Neutrophil (primary cell): ENCODE data around the gene GNAI3.

Experiments
- H3K27ac ChIP-seq: fragments of 200-600 bp; sonication (generic); 2 replicates; pipeline ENCODE4 v1.5.1; 2016; ENCODE audit warnings: mild to moderate bottlenecking, moderate library complexity
- H3K27me3 ChIP-seq: fragments of 200-600 bp; sonication (generic); 2 replicates; pipeline ENCODE4 v1.6.0; 2016; ENCODE audit warnings: mild to moderate bottlenecking
- H3K36me3 ChIP-seq: fragments of 200-600 bp; sonication (generic); 2 replicates; pipeline ENCODE4 v1.5.1; 2017
- H3K4me1 ChIP-seq, 2 experiments: fragments of 200-600 bp in 1 of 2; sonication (generic) in 1 of 2; 1 replicate in 1 of 2; 2 replicates in 1 of 2; pipeline versions ENCODE4 v1.5.1 to v1.6.1; 2013 to 2016; ENCODE audit warnings: low read depth in 1 of 2, low read length in 1 of 2, mild to moderate bottlenecking in 1 of 2, moderate library complexity in 1 of 2; ENCODE audit not compliant: control insufficient read depth in 1 of 2, insufficient read depth in 1 of 2
- H3K4me3 ChIP-seq, 2 experiments: fragments of 200-600 bp in 1 of 2; sonication (generic) in 1 of 2; 1 replicate in 1 of 2; 2 replicates in 1 of 2; pipeline ENCODE4 v1.5.1; 2013 to 2016; ENCODE audit warnings: low read depth in 1 of 2, low read length in 1 of 2, mild to moderate bottlenecking in 1 of 2, moderate library complexity in 1 of 2
- H3K9me3 ChIP-seq: fragments of 200-600 bp; sonication (generic); 2 replicates; pipeline ENCODE4 v1.5.1; 2016
- TF ChIP-seq, protein P1 (sequence below): fragments of 200-600 bp; sonication (generic); IDR thresholded peaks from 2 replicates; pipeline ENCODE4 v1.5.1; 2016; ENCODE audit warnings: antibody characterized with exemption

The GNAI3 gene

GRCh38 chr1:109579491-109579890 is 31.1 kb downstream of the GNAI3 start:
- peak overlapping the region; percentile 13 for H3K27ac ChIP-seq
- TF ChIP-seq, protein P1, sequence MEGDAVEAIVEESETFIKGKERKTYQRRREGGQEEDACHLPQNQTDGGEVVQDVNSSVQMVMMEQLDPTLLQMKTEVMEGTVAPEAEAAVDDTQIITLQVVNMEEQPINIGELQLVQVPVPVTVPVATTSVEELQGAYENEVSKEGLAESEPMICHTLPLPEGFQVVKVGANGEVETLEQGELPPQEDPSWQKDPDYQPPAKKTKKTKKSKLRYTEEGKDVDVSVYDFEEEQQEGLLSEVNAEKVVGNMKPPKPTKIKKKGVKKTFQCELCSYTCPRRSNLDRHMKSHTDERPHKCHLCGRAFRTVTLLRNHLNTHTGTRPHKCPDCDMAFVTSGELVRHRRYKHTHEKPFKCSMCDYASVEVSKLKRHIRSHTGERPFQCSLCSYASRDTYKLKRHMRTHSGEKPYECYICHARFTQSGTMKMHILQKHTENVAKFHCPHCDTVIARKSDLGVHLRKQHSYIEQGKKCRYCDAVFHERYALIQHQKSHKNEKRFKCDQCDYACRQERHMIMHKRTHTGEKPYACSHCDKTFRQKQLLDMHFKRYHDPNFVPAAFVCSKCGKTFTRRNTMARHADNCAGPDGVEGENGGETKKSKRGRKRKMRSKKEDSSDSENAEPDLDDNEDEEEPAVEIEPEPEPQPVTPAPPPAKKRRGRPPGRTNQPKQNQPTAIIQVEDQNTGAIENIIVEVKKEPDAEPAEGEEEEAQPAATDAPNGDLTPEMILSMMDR, result no peak
- H3K27me3 ChIP-seq, result no peaks in the 10 kb centered on the region
- no peaks in the 10 kb centered on the region for H3K9me3 ChIP-seq
- H3K4me1 ChIP-seq, result peaks cover 15 to 17% of the 10 kb centered on the region in 2 experiments
- no peak overlapping the region for H3K4me3 ChIP-seq
- H3K36me3 ChIP-seq, result peaks cover 72% of the 10 kb centered on the region

DNA sequence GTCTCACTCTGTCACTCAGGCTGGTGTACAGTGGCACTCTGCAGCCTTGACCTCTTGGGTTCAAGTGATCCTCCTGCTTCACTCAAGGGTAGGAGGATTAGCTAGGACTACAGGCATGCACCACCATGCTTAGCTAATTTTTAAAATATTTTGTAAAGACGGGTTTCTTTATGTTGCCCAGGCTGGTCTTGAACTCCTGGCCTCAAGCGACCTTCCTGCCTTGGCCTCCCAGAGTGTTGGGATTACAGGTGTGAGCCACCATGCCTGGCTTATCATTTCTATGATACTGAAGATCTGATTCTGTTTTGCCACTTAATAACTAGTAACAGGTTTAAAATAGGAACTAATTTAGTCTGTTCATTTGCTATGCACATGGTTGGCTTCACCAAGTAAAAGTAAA is 33.6 kb downstream of the GNAI3 start:
- TF ChIP-seq, protein P1, result no peak
- H3K4me1 ChIP-seq, result peaks cover 29% of the 10 kb centered on the region in 2 experiments
- H3K36me3 ChIP-seq, result peaks cover 90% of the 10 kb centered on the region
- no peaks in the 10 kb centered on the region for H3K9me3 ChIP-seq
- H3K27ac ChIP-seq, result peak overlapping the region; percentile 15
- H3K27me3 ChIP-seq, result no peaks in the 10 kb centered on the region
- H3K4me3 ChIP-seq, result no peak overlapping the region

GRCh38 chr1:109584766-109585165 is 36.4 kb downstream of the GNAI3 start:
- Histone ChIP-seq H3K4me3 (no peak overlapping the region), H3K27me3 (no peaks in the 10 kb centered on the region), H3K9me3 (no peaks in the 10 kb centered on the region), H3K4me1 (peaks cover 41 to 46% of the 10 kb centered on the region in 2 experiments), H3K36me3 (peaks cover 97% of the 10 kb centered on the region), H3K27ac (peak overlapping the region; percentile 73)
- TF ChIP-seq, protein P1, result no peak

GRCh38 chr1:109586055-109586454 is 37.6 kb downstream of the GNAI3 start:
- Histone ChIP-seq H3K27me3 (no peaks in the 10 kb centered on the region), H3K4me1 (peaks cover 44 to 59% of the 10 kb centered on the region in 2 experiments), H3K27ac (peak overlapping the region; percentile 73), H3K4me3 (no peak overlapping the region), H3K36me3 (peaks cover 94% of the 10 kb centered on the region), H3K9me3 (no peaks in the 10 kb centered on the region)
- TF ChIP-seq, protein P1, result no peak

GRCh38 chr1:109589177-109589576 is 40.8 kb downstream of the GNAI3 start:
- TF ChIP-seq, protein P1, result no peak
- H3K9me3 ChIP-seq, result no peaks in the 10 kb centered on the region
- no peaks in the 10 kb centered on the region for H3K27me3 ChIP-seq
- H3K36me3 ChIP-seq, result peaks cover 93% of the 10 kb centered on the region
- H3K27ac ChIP-seq, result peak overlapping the region; percentile 64
- no peak overlapping the region for H3K4me3 ChIP-seq
- peaks cover 38 to 57% of the 10 kb centered on the region in 2 experiments for H3K4me1 ChIP-seq

DNA sequence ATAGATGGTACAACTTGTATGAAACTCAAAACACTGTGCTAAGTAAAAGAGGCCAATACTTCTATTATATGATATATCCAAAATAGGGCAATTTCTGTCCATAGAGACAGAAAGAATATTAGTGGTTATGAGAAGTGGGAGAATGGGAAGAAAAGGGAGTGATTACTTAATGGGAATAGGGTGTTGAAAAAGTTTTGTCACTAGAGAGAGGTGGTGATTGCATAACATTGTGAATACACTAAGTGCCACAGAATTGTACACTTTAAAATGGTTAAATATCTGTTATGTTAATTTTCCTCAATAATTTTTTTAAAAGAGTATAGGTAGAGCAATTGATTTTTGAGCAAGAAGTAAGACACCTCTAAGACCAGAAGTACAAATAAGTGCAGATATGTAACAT is 41.3 kb downstream of the GNAI3 start:
- H3K4me1 ChIP-seq, result peaks cover 33 to 52% of the 10 kb centered on the region in 2 experiments
- TF ChIP-seq, protein P1, result no peak
- H3K27ac ChIP-seq, result peak overlapping the region; percentile 64
- H3K27me3 ChIP-seq, result no peaks in the 10 kb centered on the region
- peaks cover 93% of the 10 kb centered on the region for H3K36me3 ChIP-seq
- no peak overlapping the region for H3K4me3 ChIP-seq
- no peaks in the 10 kb centered on the region for H3K9me3 ChIP-seq
